A549 (cell line): ENCODE results near the gene CERS3. TPM values are rescaled to one million over a fixed set of nuclear protein-coding genes. Genes with fewer than 3 reads are reported as not detected.

Experiments used
- ATAC-seq, 2 experiments: fragments of 200-7000 bp in 1 of 2; fragments of >200 bp in 1 of 2; cut with Nextera tagmentation in 1 of 2; cut with Tn5 transposase in 1 of 2; 3 replicates each; pipeline versions ENCODE4 v1.8.0 to v1.9.1; 2018 to 2020; ENCODE audit warnings: mild to moderate bottlenecking in 1 of 2, moderate library complexity in 1 of 2
- CTCF ChIA-PET: fragments of 300-600 bp; sonication (Branson Sonifier 250); formaldehyde crosslinking; extraction: SDS; loops from one replicate; lab custom pipeline; 2021; ENCODE audit warnings: antibody characterized with exemption, inconsistent platforms; lab: Yijun Ruan, JAX
- POLR2A ChIA-PET: fragments of 350-600 bp; formaldehyde crosslinking; extraction: SDS; loops from one replicate; lab custom pipeline; 2021; ENCODE audit warnings: antibody characterized with exemption, inconsistent platforms; lab: Yijun Ruan, JAX
- DNase-seq, 2 experiments: peaks; one replicate each; pipeline versions ENCODE4 v3.0.0 to v3.0.0-alpha.2; 2011 to 2016; ENCODE audit warnings: low read depth in 1 of 2, low spot score in 1 of 2
- FAIRE-seq: peaks from 2 replicates; lab custom pipeline; 2011; peaks lifted over from hg19 to GRCh38; lab: Jason Lieb, UNC
- H3K27ac ChIP-seq, 2 experiments: fragments of >200 bp; sonication (Bioruptor Twin); formaldehyde crosslinking; 3 replicates each; pipeline ENCODE4 v1.5.1; 2016 to 2017
- H3K4me1 ChIP-seq: fragments of >200 bp; sonication (Bioruptor Twin); formaldehyde crosslinking; 3 replicates; pipeline ENCODE4 v1.6.1; 2016
- H3K4me2 ChIP-seq: fragments of >200 bp; sonication (Bioruptor Twin); formaldehyde crosslinking; 3 replicates; pipeline ENCODE4 v1.6.1; 2016
- H3K4me3 ChIP-seq: fragments of >200 bp; sonication (Bioruptor Twin); formaldehyde crosslinking; 3 replicates; pipeline ENCODE4 v1.5.1; 2016
- H3K9me3 ChIP-seq: fragments of >200 bp; sonication (Bioruptor Twin); formaldehyde crosslinking; 3 replicates; pipeline ENCODE4 v1.6.1; 2016
- CEBPB ChIP-seq, 2 experiments: fragments of >200 bp in 1 of 2; sonication (Bioruptor Twin) in 1 of 2; formaldehyde crosslinking in 1 of 2; IDR thresholded peaks; 2 replicates each; pipeline ENCODE4 v1.6.1; 2012 to 2016
- CHD4 ChIP-seq: fragments of 200-600 bp; sonication (generic); IDR thresholded peaks from 2 replicates; pipeline ENCODE4 v1.6.1; 2016; ENCODE audit warnings: antibody characterized with exemption, mild to moderate bottlenecking, borderline replicate concordance
- EHMT2 ChIP-seq: fragments of 200-600 bp; sonication (generic); IDR thresholded peaks from 2 replicates; pipeline ENCODE4 v1.6.1; 2016; ENCODE audit warnings: antibody characterized with exemption, low read depth, mild to moderate bottlenecking, moderate library complexity
- EP300 ChIP-seq, 2 experiments: fragments of >200 bp; sonication (Bioruptor Twin); formaldehyde crosslinking; IDR thresholded peaks; 2 replicates in 1 of 2; 3 replicates in 1 of 2; pipeline ENCODE4 v1.6.1; 2016 to 2017
- ESRRA ChIP-seq: fragments of 150-350 bp; IDR thresholded peaks from 2 replicates; pipeline ENCODE4 v1.6.1; 2014; ENCODE audit warnings: mild to moderate bottlenecking, low read length, borderline replicate concordance
- FOSB ChIP-seq: fragments of 250-450 bp; sonication (Bioruptor Pico); IDR thresholded peaks from 2 replicates; pipeline ENCODE4 v1.5.0; 2020; ENCODE audit warnings: mild to moderate bottlenecking, moderate library complexity
- FOSL2 ChIP-seq, 2 experiments: fragments of 450-650 bp in 1 of 2; fragments of >200 bp in 1 of 2; sonication (Bioruptor Twin) in 1 of 2; formaldehyde crosslinking; IDR thresholded peaks; 2 replicates each; pipeline versions ENCODE4 v1.5.0 to v1.6.1; 2016 to 2020; ENCODE audit warnings: mild to moderate bottlenecking in 1 of 2, moderate library complexity in 1 of 2
- GATA3 ChIP-seq: IDR thresholded peaks from 2 replicates; pipeline ENCODE4 v1.6.1; 2012; ENCODE audit warnings: borderline replicate concordance
- HEYL ChIP-seq: fragments of 250-450 bp; sonication (Bioruptor Pico); IDR thresholded peaks from 2 replicates; pipeline ENCODE4 v1.8.0; 2021; ENCODE audit warnings: mild to moderate bottlenecking, moderate library complexity
- HOXA7 ChIP-seq: fragments of 250-450 bp; sonication (Bioruptor Pico); IDR thresholded peaks from 2 replicates; pipeline ENCODE4 v1.5.0; 2020; ENCODE audit warnings: mild to moderate bottlenecking, moderate library complexity
- JUN ChIP-seq, 2 experiments: fragments of >200 bp; sonication (Bioruptor Twin); formaldehyde crosslinking; IDR thresholded peaks; 2 replicates in 1 of 2; 3 replicates in 1 of 2; pipeline ENCODE4 v1.6.1; 2016 to 2017
- MYC ChIP-seq: IDR thresholded peaks from 2 replicates; pipeline ENCODE4 v1.6.1; 2012; ENCODE audit warnings: mild to moderate bottlenecking, inconsistent platforms, low read length, improper control_type of control experiment, borderline replicate concordance
- NFE2L2 ChIP-seq: fragments of 150-350 bp; conservative IDR thresholded peaks from 2 replicates; pipeline ENCODE4 v1.6.1; 2014; ENCODE audit warnings: low read length
- NPAS2 ChIP-seq: fragments of 250-450 bp; sonication (Bioruptor Pico); IDR thresholded peaks from 2 replicates; pipeline ENCODE4 v1.8.0; 2022; ENCODE audit warnings: mild to moderate bottlenecking, moderate library complexity, borderline replicate concordance
- NR3C1 ChIP-seq: fragments of >200 bp; sonication (Bioruptor Twin); formaldehyde crosslinking; IDR thresholded peaks from 3 replicates; pipeline ENCODE4 v1.6.1; 2017
- RNF2 ChIP-seq: fragments of 200-600 bp; sonication (generic); IDR thresholded peaks from 2 replicates; pipeline ENCODE4 v1.6.1; 2016; ENCODE audit warnings: low read depth, mild to moderate bottlenecking, antibody characterized with exemption, moderate library complexity, borderline replicate concordance
- TP53 ChIP-seq: fragments of 250-450 bp; sonication (Bioruptor Pico); IDR thresholded peaks from 2 replicates; pipeline ENCODE4 v1.5.0; 2021; ENCODE audit warnings: mild to moderate bottlenecking, moderate library complexity
- ZC3H11A ChIP-seq: fragments of 450-650 bp; IDR thresholded peaks from 2 replicates; pipeline ENCODE4 v1.6.1; 2014; ENCODE audit warnings: antibody characterized with exemption, mild to moderate bottlenecking
- WGBS: methylation state at CpG from one replicate; pipeline ENCODE4 v1.1.6; 2017; ENCODE audit errors: missing lambda C conversion rate; 5-methylcytosine and 5-hydroxymethylcytosine counted together
- polyA plus RNA-seq, 4 experiments: library from polyadenylated mRNA; depleted of rRNA in 3 of 4; stranded (reverse); fragments of >200 nt; fragmentation: RNase III in 1 of 4; extraction: RNeasy Plus Mini Kit Qiagen cat#74134 plus additional on column Dnase treatment in 1 of 4; gene quantifications; 2 replicates in 3 of 4; 3 replicates in 1 of 4; pipeline ENCODE4 v1.2.3, GENCODE V29; 2011 to 2017
- TF ChIP-seq, protein P1 (sequence below): fragments of 150-350 bp; IDR thresholded peaks from 2 replicates; pipeline ENCODE4 v1.6.1; 2014; ENCODE audit warnings: low read depth, mild to moderate bottlenecking, low read length
- TF ChIP-seq, protein P2 (sequence below): IDR thresholded peaks from 2 replicates; pipeline ENCODE4 v1.6.1; 2012
- TF ChIP-seq, protein P3 (sequence below): IDR thresholded peaks from 2 replicates; pipeline ENCODE4 v1.6.1; 2012
- TF ChIP-seq, protein P4 (sequence below): fragments of >200 bp; sonication (Bioruptor Twin); formaldehyde crosslinking; IDR thresholded peaks from 2 replicates; pipeline ENCODE4 v1.6.1; 2016
- TF ChIP-seq, protein P5 (sequence below): fragments of 250-450 bp; sonication (Bioruptor Pico); IDR thresholded peaks from 2 replicates; pipeline ENCODE4 v1.5.0; 2020; ENCODE audit warnings: low read depth, mild to moderate bottlenecking, moderate library complexity
- TF ChIP-seq, protein P6 (sequence below): fragments of >200 bp; sonication (Bioruptor Twin); formaldehyde crosslinking; IDR thresholded peaks from 3 replicates; pipeline ENCODE4 v1.5.1; 2016

CERS3 gene
- polyA plus RNA-seq, 2 of the 4 experiments (the other 2 are of a cell fraction) = not detected

DNA sequence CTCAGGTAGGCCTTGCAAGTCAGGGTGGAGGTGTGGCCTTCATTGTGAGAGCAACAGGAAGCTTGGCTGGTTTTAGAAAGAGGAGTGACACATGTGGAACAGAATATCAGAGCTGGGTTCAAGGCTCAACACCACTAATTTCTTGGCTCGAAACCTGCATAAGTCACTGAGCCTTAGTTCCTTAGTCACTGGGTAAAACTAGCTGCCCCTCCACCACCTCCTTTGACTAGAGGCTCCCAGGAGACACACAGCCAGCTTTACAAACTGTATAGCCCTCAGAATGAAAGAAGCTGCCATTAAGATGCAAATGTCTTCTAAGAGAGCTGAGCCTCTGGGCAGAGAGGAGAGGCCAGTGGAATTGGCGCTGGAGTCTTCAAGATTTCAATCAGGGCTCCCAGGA lies 67.7 kb downstream of the CERS3 start:
- no peak for DNase-seq
- H3K9me3 ChIP-seq = 0 out of 3 replicates have a peak, but pooled peaks cover 2% of the 10 kb centered on the region
- H3K4me3 ChIP-seq = no peak overlapping the region
- no peaks in the 10 kb centered on the region for H3K4me1 ChIP-seq
- no peak overlapping the region for H3K27ac ChIP-seq
- 2% methylated on average over 2 of the region's 2 CpGs for WGBS
- TF ChIP-seq, protein P1, sequence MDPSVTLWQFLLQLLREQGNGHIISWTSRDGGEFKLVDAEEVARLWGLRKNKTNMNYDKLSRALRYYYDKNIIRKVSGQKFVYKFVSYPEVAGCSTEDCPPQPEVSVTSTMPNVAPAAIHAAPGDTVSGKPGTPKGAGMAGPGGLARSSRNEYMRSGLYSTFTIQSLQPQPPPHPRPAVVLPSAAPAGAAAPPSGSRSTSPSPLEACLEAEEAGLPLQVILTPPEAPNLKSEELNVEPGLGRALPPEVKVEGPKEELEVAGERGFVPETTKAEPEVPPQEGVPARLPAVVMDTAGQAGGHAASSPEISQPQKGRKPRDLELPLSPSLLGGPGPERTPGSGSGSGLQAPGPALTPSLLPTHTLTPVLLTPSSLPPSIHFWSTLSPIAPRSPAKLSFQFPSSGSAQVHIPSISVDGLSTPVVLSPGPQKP = no peak
- TF ChIP-seq NFE2L2 = no peak
- TF ChIP-seq RNF2 = no peak
- no peak for TF ChIP-seq CHD4
- TF ChIP-seq NR3C1 = no peak
- TF ChIP-seq FOSL2 (IDR thresholded peaks at IDR 0.05) = no peak
- TF ChIP-seq FOSL2 (CRISPR knock-in tag; IDR thresholded peaks at IDR 0.05) = no peak
- TF ChIP-seq, protein P2, sequence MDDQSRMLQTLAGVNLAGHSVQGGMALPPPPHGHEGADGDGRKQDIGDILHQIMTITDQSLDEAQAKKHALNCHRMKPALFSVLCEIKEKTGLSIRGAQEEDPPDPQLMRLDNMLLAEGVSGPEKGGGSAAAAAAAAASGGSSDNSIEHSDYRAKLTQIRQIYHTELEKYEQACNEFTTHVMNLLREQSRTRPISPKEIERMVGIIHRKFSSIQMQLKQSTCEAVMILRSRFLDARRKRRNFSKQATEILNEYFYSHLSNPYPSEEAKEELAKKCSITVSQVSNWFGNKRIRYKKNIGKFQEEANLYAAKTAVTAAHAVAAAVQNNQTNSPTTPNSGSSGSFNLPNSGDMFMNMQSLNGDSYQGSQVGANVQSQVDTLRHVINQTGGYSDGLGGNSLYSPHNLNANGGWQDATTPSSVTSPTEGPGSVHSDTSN = no peak
- no peak for TF ChIP-seq HEYL (CRISPR knock-in tag)
- FAIRE-seq = no peak
- CTCF ChIA-PET = interaction anchor here (0.8 to 0.9 kb wide), 2 partner anchors 12 to 110 kb away, joined by 3 read pairs; no protein-coding TSS in a partner anchor
- POLR2A ChIA-PET = no interaction called here
- no peak for ATAC-seq
- H3K4me2 ChIP-seq = no peak overlapping the region

DNA sequence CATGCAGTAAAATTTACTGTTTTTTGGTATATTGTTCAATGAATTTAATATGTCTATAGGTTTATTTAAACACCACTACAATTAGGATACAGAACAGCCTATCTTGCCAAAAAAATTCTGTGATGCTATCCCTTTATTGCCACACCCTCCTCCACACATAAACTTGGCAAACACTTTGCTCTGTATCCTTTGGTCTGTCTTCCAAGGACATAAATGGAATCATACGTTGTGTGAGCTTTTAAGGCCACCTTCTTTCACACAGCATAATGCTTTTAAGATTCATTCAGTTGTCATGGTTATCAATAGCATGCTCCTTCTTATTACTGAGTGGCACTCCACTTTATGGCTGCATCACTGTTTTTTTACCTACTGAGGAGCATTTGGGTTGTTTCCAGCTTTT lies 71.5 kb downstream of the CERS3 start:
- no peak overlapping the region for H3K4me2 ChIP-seq
- H3K27ac ChIP-seq = no peak overlapping the region
- ATAC-seq (no peak), DNase-seq (no peak), FAIRE-seq (no peak)
- no peaks in the 10 kb centered on the region for H3K4me1 ChIP-seq
- H3K9me3 ChIP-seq = no peaks in the 10 kb centered on the region
- no peak for TF ChIP-seq ZC3H11A
- TF ChIP-seq, protein P3, sequence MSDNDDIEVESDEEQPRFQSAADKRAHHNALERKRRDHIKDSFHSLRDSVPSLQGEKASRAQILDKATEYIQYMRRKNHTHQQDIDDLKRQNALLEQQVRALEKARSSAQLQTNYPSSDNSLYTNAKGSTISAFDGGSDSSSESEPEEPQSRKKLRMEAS = no peak
- TF ChIP-seq MYC = no peak
- no peak for TF ChIP-seq CEBPB (IDR thresholded peaks at IDR 0.05)
- TF ChIP-seq GATA3 = no peak
- TF ChIP-seq JUN (IDR thresholded peaks at IDR 0.05) = no peak
- no peak for TF ChIP-seq EP300 (IDR thresholded peaks at IDR 0.05)
- no peak for TF ChIP-seq TP53 (CRISPR knock-in tag)
- no peak for TF ChIP-seq EHMT2
- TF ChIP-seq, protein P4, sequence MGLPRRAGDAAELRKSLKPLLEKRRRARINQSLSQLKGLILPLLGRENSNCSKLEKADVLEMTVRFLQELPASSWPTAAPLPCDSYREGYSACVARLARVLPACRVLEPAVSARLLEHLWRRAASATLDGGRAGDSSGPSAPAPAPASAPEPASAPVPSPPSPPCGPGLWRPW = no peak
- no peak for TF ChIP-seq FOSB (CRISPR knock-in tag)
- no peak for TF ChIP-seq HOXA7 (CRISPR knock-in tag)
- no peak for TF ChIP-seq RNF2
- no peak for TF ChIP-seq NPAS2 (CRISPR knock-in tag)
- TF ChIP-seq ESRRA = no peak
- TF ChIP-seq, protein P5, sequence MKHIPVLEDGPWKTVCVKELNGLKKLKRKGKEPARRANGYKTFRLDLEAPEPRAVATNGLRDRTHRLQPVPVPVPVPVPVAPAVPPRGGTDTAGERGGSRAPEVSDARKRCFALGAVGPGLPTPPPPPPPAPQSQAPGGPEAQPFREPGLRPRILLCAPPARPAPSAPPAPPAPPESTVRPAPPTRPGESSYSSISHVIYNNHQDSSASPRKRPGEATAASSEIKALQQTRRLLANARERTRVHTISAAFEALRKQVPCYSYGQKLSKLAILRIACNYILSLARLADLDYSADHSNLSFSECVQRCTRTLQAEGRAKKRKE (CRISPR knock-in tag) = no peak
- TF ChIP-seq, protein P6, sequence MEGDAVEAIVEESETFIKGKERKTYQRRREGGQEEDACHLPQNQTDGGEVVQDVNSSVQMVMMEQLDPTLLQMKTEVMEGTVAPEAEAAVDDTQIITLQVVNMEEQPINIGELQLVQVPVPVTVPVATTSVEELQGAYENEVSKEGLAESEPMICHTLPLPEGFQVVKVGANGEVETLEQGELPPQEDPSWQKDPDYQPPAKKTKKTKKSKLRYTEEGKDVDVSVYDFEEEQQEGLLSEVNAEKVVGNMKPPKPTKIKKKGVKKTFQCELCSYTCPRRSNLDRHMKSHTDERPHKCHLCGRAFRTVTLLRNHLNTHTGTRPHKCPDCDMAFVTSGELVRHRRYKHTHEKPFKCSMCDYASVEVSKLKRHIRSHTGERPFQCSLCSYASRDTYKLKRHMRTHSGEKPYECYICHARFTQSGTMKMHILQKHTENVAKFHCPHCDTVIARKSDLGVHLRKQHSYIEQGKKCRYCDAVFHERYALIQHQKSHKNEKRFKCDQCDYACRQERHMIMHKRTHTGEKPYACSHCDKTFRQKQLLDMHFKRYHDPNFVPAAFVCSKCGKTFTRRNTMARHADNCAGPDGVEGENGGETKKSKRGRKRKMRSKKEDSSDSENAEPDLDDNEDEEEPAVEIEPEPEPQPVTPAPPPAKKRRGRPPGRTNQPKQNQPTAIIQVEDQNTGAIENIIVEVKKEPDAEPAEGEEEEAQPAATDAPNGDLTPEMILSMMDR = no peak
- ChIA-PET CTCF (no interaction called here), POLR2A (no interaction called here)
- 5% methylated on average over 1 of the region's 1 CpG for WGBS
- H3K4me3 ChIP-seq = no peak overlapping the region
